ENCODE data around the gene SYT5. TPM values are rescaled to one million over a fixed set of nuclear protein-coding genes. Genes with fewer than 3 reads are reported as not detected.
"Not testable (repeated sequence)": the region's sequence is repeated elsewhere in the genome, so short reads cannot be mapped to it uniquely, and the experiment has no call there.

The SYT5 gene
- polyA plus RNA-seq, 6 donors from 2014 or later = 0.92 to 2.6 (median 1.6) TPM

- Mint-ChIP-seq H3K27ac (peak overlapping the region in 1 of 6 donors; percentile 30), H3K27me3 (no peaks in the 10 kb centered on the region), H3K9me3 (peaks cover 0 to 11% (median 5%) of the 10 kb centered on the region in 7 donors), H3K4me1 (peaks cover 7 to 22% (median 14%) of the 10 kb centered on the region in 3 donors), H3K4me3 (no peak overlapping the region), H3K36me3 (peaks cover 4 to 12% of the 10 kb centered on the region in 2 donors)
- ATAC-seq (ENCODE audit: low read depth in 2 of 2) (no peak), DNase-seq (no peak)
These were observed 43.4 kb upstream of the SYT5 start for GRCh38 chr19:55223291-55224037.

DNA sequence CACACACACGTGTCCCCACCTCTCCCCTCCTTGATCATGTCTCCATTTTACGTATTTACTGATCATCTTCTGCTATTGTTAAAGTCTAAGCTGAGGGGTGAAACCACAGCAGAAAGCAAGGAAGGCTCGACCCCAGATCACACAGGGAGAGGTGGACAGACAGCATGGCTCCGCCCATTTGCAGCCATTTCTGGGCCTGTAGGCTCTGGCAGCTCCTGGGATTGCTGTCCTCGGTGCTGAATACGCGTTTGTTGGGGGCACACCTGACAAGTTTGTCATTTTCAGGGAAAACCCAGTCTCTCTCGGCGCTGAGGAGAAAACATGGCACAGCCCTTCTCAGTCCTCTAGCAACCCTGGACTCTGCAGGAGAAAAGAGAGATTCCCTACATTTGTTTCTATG lies 40.4 kb upstream of the SYT5 start:
- peaks cover 17 to 25% (median 21%) of the 10 kb centered on the region in 3 donors for H3K4me1 Mint-ChIP-seq
- H3K36me3 Mint-ChIP-seq = peaks cover 4 to 16% of the 10 kb centered on the region in 2 donors
- peaks cover 2 to 15% (median 7%) of the 10 kb centered on the region in 7 donors for H3K9me3 Mint-ChIP-seq
- ATAC-seq (ENCODE audit: low read depth in 2 of 2) (no peak), DNase-seq (no peak)
- H3K27ac Mint-ChIP-seq = no peak overlapping the region
- H3K4me3 Mint-ChIP-seq = no peak overlapping the region
- peaks cover 4 to 17% (median 16%) of the 10 kb centered on the region in 3 donors for H3K27me3 Mint-ChIP-seq

DNA sequence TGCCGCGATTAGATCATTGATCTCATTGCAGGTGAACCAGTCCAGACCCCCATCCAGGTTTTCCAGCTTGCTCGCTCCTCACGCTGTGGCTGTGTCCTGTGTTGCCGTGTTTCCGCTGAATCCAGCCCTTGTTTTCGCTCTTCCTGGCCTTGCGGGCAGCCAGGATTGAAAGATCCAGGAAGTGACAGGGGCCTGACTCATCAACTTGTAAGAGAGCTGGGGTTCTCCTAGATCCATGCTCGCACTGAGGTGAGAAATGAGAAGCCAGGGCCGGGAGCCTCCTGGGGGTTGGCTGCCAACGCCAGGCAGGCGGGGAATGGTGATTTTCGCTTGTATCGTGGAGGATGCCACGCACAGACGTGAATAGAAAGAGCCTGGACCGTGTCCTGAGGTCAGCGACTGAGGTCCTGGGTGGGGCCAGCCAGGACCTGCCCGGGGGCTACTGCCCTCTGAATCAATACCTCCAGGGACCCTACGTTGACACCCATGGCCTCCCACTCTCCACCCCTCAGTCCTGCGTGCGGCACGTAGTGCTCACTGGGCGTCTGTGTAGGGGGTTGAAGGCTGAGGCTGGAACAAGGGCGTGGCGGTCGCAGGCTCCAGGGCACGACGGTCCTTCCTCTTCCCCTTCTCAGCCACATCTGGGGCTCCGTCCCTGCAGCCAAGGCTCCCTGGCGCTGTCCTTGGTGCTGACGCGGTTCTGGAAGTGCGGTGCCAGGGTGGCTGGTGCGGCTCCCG lies 36.5 kb upstream of the SYT5 start:
- H3K27me3 Mint-ChIP-seq = peaks cover 13 to 52% (median 39%) of the 10 kb centered on the region in 3 donors
- peaks cover 12 to 18% (median 18%) of the 10 kb centered on the region in 3 donors for H3K4me1 Mint-ChIP-seq
- DNase-seq = peak; percentile 11
- peaks cover 4 to 26% of the 10 kb centered on the region in 2 donors for H3K36me3 Mint-ChIP-seq
- peak overlapping the region in 3 of 6 donors; percentile 11 to 82 (median 69) for H3K27ac Mint-ChIP-seq
- peak overlapping the region in 1 of 8 donors; percentile 47 for H3K4me3 Mint-ChIP-seq
- peaks cover 11 to 35% (median 20%) of the 10 kb centered on the region in 7 donors for H3K9me3 Mint-ChIP-seq
- ATAC-seq (ENCODE audit: low read depth in 2 of 2) = peak; percentile 55 to 70

- ATAC-seq (ENCODE audit: low read depth in 2 of 2) (no peak), DNase-seq (no peak)
- H3K4me1 Mint-ChIP-seq = peaks cover 9 to 23% (median 18%) of the 10 kb centered on the region in 3 donors
- H3K27ac Mint-ChIP-seq = no peak overlapping the region
- peaks cover 0 to 17% of the 10 kb centered on the region in 2 donors for H3K36me3 Mint-ChIP-seq
- H3K27me3 Mint-ChIP-seq = peaks cover 13 to 72% (median 53%) of the 10 kb centered on the region in 3 donors
- H3K9me3 Mint-ChIP-seq = peaks cover 11 to 29% (median 18%) of the 10 kb centered on the region in 7 donors
- peak overlapping the region in 1 of 8 donors; percentile 35 for H3K4me3 Mint-ChIP-seq
These were observed 33.5 kb upstream of the SYT5 start for GRCh38 chr19:55213547-55213946.

- DNase-seq (no peak), ATAC-seq (ENCODE audit: low read depth in 2 of 2) (peak in 1 of 2 donors; percentile 28)
- peaks cover 13 to 73% (median 54%) of the 10 kb centered on the region in 3 donors for H3K27me3 Mint-ChIP-seq
- peaks cover 11 to 29% (median 18%) of the 10 kb centered on the region in 7 donors for H3K9me3 Mint-ChIP-seq
- H3K4me3 Mint-ChIP-seq = no peak overlapping the region
- peaks cover 0 to 17% of the 10 kb centered on the region in 2 donors for H3K36me3 Mint-ChIP-seq
- peak overlapping the region in 1 of 6 donors; percentile 88 for H3K27ac Mint-ChIP-seq
- H3K4me1 Mint-ChIP-seq = peaks cover 9 to 23% (median 18%) of the 10 kb centered on the region in 3 donors
These were observed 32.4 kb upstream of the SYT5 start for GRCh38 chr19:55212447-55212846.

- no peak for ATAC-seq (ENCODE audit: low read depth in 2 of 2)
- Mint-ChIP-seq H3K27ac (peak overlapping the region in 2 of 6 donors; percentile 24 to 72), H3K4me3 (peak overlapping the region in 1 of 8 donors; percentile 45)
These were observed 29.8 kb upstream of the SYT5 start for GRCh38 chr19:55209693-55210472.

DNA sequence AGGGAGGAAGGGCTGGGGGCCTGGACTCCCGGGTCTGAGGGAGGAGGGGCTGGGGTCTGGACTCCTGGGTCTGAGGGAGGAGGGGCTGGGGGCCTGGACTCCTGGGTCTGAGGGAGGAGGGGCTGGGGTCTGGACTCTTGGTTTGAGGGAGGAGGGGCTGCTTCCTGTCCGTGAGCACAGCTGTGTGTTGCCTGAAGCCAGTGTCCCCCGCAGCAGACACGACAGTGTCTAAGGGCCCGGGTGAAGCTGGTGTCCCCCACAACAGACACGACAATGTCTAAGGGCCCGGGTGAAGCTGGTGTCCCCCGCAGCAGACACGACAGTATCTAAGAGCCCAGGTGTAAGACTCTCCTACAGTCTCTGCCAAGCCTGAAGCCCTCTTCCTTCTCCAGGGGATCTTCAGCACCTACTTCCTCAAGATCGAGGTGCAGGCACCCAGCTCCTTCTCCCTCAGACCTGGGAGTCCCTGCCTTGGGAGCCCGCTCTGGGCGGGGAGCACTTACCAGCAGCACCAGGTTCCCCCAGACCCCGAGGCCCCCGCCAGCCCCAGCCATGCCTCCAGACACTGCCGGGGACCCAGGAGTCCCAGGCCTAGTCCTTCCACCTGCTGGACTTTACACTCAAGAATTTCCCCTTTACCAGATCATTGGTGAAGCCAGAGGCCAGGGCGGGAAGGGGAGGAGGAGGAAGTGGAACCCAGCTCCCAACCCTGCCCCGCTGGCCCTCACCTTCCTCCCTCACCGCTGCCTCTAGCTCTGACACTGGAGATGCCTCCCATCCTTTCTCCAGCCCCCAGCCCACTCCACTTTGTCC lies 29.0 kb upstream of the SYT5 start, which contains the start of gene PTPRH:
TSS of gene PTPRH (minus strand) at position 622 of the 813 bp plus-strand sequence. CDS start at position 554, 68 bp downstream.
- ATAC-seq (ENCODE audit: low read depth in 2 of 2) = no peak

More at GRCh38 chr19:55209693-55210472, 29.8 kb upstream of the SYT5 start:
- peaks cover 0 to 10% of the 10 kb centered on the region in 2 donors for H3K36me3 Mint-ChIP-seq
- H3K9me3 Mint-ChIP-seq = peaks cover 5 to 24% (median 14%) of the 10 kb centered on the region in 7 donors
- H3K4me1 Mint-ChIP-seq = peaks cover 0 to 4% (median 3%) of the 10 kb centered on the region in 3 donors
- DNase-seq = no peak
- peaks cover 14 to 69% (median 51%) of the 10 kb centered on the region in 3 donors for H3K27me3 Mint-ChIP-seq

DNA sequence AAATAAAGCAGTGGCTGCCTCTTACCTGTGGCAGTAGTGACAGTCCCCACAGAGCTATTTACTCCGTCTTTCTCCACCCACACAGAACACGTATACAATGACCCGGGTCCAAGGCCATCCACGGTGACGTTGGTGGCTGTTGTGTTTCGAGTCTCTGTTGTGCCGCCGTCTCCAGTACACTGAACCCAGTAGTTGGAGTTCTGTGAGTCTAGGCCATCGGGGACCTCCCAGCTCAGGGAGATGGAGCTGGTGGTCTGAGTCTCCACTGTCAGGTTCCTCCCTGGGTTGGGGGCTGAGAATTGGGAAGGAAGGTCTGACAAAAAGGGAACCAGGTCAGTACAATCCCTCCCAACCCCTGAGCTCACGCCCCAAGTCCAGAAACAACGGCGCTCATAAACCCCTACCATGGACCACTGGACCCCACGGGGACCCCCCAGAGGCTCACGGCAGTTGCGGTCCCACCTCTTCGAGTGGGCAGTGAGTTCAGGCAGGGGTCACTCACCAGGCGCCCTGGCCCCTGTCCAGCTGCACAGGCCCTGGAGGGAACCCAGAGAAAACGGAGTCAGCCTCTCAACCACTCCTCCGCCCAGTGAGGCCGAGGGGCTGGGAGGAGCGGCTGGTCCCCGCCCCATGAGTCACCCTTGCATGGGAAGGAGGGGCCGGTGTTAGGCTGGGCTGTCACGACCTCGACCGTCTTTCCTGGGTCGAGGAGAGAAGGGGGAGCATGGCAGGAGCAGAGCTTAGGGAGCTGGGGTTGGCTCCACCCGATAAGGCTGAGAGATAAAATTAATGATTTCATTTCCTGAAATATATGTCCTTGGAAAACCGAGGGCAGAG lies 26.8 kb upstream of the SYT5 start:
- DNase-seq (no peak), ATAC-seq (ENCODE audit: low read depth in 2 of 2) (no peak)
- Mint-ChIP-seq H3K27ac (peak overlapping the region in 1 of 6 donors; percentile 39), H3K4me1 (peaks cover 0 to 6% (median 4%) of the 10 kb centered on the region in 3 donors), H3K9me3 (peaks cover 0 to 4% (median 0%) of the 10 kb centered on the region in 7 donors), H3K36me3 (peaks cover 0 to under 1% of the 10 kb centered on the region in 2 donors), H3K4me3 (no peak overlapping the region), H3K27me3 (peaks cover 16 to 58% (median 52%) of the 10 kb centered on the region in 3 donors)

More for the DNA sequence above, 29.0 kb upstream of the SYT5 start, which contains the start of gene PTPRH:
- Mint-ChIP-seq H3K27me3 (peaks cover 13 to 66% (median 51%) of the 10 kb centered on the region in 3 donors), H3K4me3 (peak within 1 kb of the TSS in 1 of 8 donors; percentile 45), H3K4me1 (peaks cover 0 to 4% (median 3%) of the 10 kb centered on the region in 3 donors), H3K27ac (peak within 1 kb of the TSS in 2 of 6 donors; percentile 24 to 72), H3K9me3 (peaks cover 5 to 18% (median 11%) of the 10 kb centered on the region in 7 donors), H3K36me3 (peaks cover 0 to 10% of the 10 kb centered on the region in 2 donors)
- no peak for DNase-seq

DNA sequence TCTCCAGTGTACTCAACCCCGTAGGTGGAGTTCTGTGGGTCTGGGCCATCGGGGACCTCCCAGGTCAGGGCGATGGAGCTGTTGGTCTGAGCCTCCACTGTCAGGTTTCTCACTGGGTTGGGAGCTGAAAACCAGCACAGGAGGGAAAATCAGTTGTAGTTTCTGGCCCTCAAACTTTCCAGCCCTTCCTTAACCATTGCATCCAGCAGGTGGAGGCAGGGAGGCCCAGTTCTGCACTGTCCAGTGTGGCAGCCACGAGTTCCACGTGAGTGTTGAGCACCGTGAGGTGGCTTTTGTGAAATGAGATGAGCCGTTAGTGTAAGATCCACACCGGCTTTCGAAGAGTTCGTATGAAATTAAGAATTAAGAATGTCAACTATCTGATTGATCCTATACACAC lies 22.1 kb upstream of the SYT5 start:
- ATAC-seq (ENCODE audit: low read depth in 2 of 2) = peak in 1 of 2 donors; percentile 30
- peaks cover 33 to 66% (median 64%) of the 10 kb centered on the region in 3 donors for H3K27me3 Mint-ChIP-seq
- not testable (repeated sequence) for DNase-seq, H3K9me3 Mint-ChIP-seq, H3K4me1 Mint-ChIP-seq, H3K27ac Mint-ChIP-seq, H3K4me3 Mint-ChIP-seq, H3K36me3 Mint-ChIP-seq

DNA sequence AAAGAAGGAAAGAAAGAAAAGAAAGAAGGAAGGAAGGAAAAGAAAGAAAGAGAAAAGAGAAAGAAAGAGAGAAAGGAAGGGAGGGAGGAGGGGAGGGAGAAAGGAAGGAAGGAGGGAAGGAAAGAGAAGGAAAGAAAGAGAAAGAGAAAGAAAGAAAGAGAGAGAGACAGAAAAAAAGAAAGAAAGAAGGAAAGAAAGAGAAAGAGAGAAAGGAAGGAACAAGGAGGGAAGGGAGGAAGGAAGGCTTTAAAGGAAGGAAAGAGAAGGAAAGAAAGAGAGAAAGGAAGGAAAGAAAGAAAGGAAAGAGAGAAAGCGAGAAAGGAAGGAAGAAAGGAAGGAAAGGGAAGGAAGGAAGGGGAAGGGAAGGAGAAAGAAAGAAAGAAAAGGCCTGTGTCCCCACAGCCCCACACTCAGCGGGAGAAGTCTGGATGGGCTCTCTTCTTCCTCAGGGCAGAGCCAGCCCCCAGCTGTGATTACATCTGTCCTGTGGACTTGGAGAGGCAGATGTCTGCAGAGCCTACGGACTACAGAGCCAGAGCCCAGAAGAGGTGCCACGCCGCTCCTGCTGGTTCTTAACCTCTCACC lies 19.6 kb upstream of the SYT5 start:
- Mint-ChIP-seq H3K36me3 (no peaks in the 10 kb centered on the region), H3K4me1 (peaks cover 0 to 8% (median 2%) of the 10 kb centered on the region in 3 donors), H3K27ac (no peak overlapping the region), H3K9me3 (peaks cover 0 to 4% (median 0%) of the 10 kb centered on the region in 7 donors), H3K27me3 (peaks cover 31 to 57% (median 54%) of the 10 kb centered on the region in 3 donors), H3K4me3 (no peak overlapping the region)
- DNase-seq (no peak), ATAC-seq (ENCODE audit: low read depth in 2 of 2) (no peak)

GRCh38 chr19:55198651-55199050 lies 18.6 kb upstream of the SYT5 start:
- Mint-ChIP-seq H3K27me3 (peaks cover 28 to 52% (median 48%) of the 10 kb centered on the region in 3 donors), H3K27ac (no peak overlapping the region), H3K4me1 (peaks cover 0 to 8% (median 2%) of the 10 kb centered on the region in 3 donors), H3K4me3 (no peak overlapping the region), H3K9me3 (peaks cover 0 to 4% (median 0%) of the 10 kb centered on the region in 7 donors), H3K36me3 (no peaks in the 10 kb centered on the region)
- no peak for ATAC-seq (ENCODE audit: low read depth in 2 of 2)
- no peak for DNase-seq
